GM12875 (cell line): ENCODE data around the gene CARS2.
A peak's percentile ranks its signal among the peaks of the same experiment; 100 is the strongest.
"Not testable (repeated sequence)": the region's sequence is repeated elsewhere in the genome, so short reads cannot be mapped to it uniquely, and the experiment has no call there.

Source experiments
- H3K4me3 ChIP-seq: one replicate; pipeline ENCODE4 v1.5.1; 2011; ENCODE audit warnings: low read depth, low read length, control low read depth
- CTCF ChIP-seq: IDR thresholded peaks from 2 replicates; pipeline ENCODE4 v1.5.1; 2011; ENCODE audit warnings: low read depth, mild to moderate bottlenecking, control low read depth, inconsistent platforms, low read length, moderate library complexity, borderline replicate concordance; ENCODE audit not compliant: insufficient read depth

Gene CARS2

GRCh38 chr13:110615322-110616102 is 90.4 kb downstream of the CARS2 start, which contains the start of gene NAXD:
TSS of gene NAXD (plus strand) at chr13:110615545. CDS start at chr13:110615602, 57 bp downstream.
- TF ChIP-seq CTCF = no peak
- peak within 1 kb of the TSS; percentile 92 for H3K4me3 ChIP-seq

GRCh38 chr13:110615005-110615321 is 91.0 kb downstream of the CARS2 start:
- TF ChIP-seq CTCF = no peak
- no peak overlapping the region for H3K4me3 ChIP-seq

- TF ChIP-seq CTCF = no peak
- no peak overlapping the region for H3K4me3 ChIP-seq
Measured at GRCh38 chr13:110610955-110611595, 94.8 kb downstream of the CARS2 start.

GRCh38 chr13:110607675-110608224 is 98.2 kb downstream of the CARS2 start:
- no peak overlapping the region for H3K4me3 ChIP-seq
- no peak for TF ChIP-seq CTCF

GRCh38 chr13:110606281-110606680 is 99.6 kb downstream of the CARS2 start:
- H3K4me3 ChIP-seq = not testable (repeated sequence)

- H3K4me3 ChIP-seq = no peak overlapping the region
- TF ChIP-seq CTCF = no peak
Measured at GRCh38 chr13:110605132-110605531, 100.8 kb downstream of the CARS2 start.

- H3K4me3 ChIP-seq = no peak overlapping the region
- TF ChIP-seq CTCF = no peak
Measured at GRCh38 chr13:110600980-110601379, 104.9 kb downstream of the CARS2 start.
